Breast epithelium (tissue), 4 donors: ENCODE results near the gene MAOB. TPM values are rescaled to one million over a fixed set of nuclear protein-coding genes. Genes with fewer than 3 reads are reported as not detected.

Experiments used
- DNase-seq, 2 donors: peaks; one replicate each; pipeline ENCODE4 v3.0.0-alpha.2; 2019; ENCODE audit warnings: low spot score in 2 of 2
- H3K27ac ChIP-seq, 2 donors: fragments of 200-600 bp; sonication (generic) in 1 of 2; one replicate each; pipeline ENCODE4 v1.5.1; 2016 to 2019; ENCODE audit warnings: mild to moderate bottlenecking in 1 of 2
- H3K27me3 ChIP-seq, 2 donors: fragments of 200-600 bp; sonication (generic) in 1 of 2; one replicate each; pipeline versions ENCODE4 v1.5.1 to v1.6.0; 2017 to 2019; ENCODE audit warnings: control low read depth in 1 of 2, mild to moderate bottlenecking in 1 of 2
- H3K36me3 ChIP-seq: fragments of 200-600 bp; one replicate; pipeline ENCODE4 v1.5.1; 2019
- H3K4me1 ChIP-seq, 2 donors: fragments of 200-600 bp; sonication (generic); one replicate each; pipeline ENCODE4 v1.5.1; 2016 to 2019; ENCODE audit warnings: control low read depth in 1 of 2
- H3K4me3 ChIP-seq, 3 donors: fragments of 200-600 bp; sonication (generic); 1 replicate in 2 of 3; 2 replicates in 1 of 3; pipeline ENCODE4 v1.5.1; 2016 to 2019; ENCODE audit warnings: mild to moderate bottlenecking in 3 of 3, moderate library complexity in 2 of 3
- H3K9me3 ChIP-seq, 2 donors: fragments of 200-600 bp; sonication (generic) in 1 of 2; one replicate each; pipeline ENCODE4 v1.5.1; 2016 to 2019; ENCODE audit warnings: control low read depth in 1 of 2
- POLR2A ChIP-seq: fragments of 450-650 bp; IDR thresholded peaks from one replicate; pipeline ENCODE4 v1.6.1; 2016; ENCODE audit warnings: antibody characterized with exemption, mild to moderate bottlenecking, moderate library complexity
- POLR2AphosphoS5 ChIP-seq, 3 donors: sonication (generic); formaldehyde crosslinking; IDR thresholded peaks; one replicate each; pipeline ENCODE4 v1.6.1; 2017; ENCODE audit warnings: antibody characterized with exemption in 3 of 3
- intact Hi-C: fragments of 100-400 bp; cut with DNase I; formaldehyde crosslinking; loops from one replicate; pipeline ENCODE4 v1.15.1; 2023; ENCODE audit warnings: low total_unique reads
- total RNA-seq, 3 donors: library from RNA; depleted of rRNA; stranded (reverse); fragments of >200 nt; gene quantifications; one replicate each; pipeline ENCODE4 v1.1.0, GENCODE V29; 2016
- TF ChIP-seq, protein P1 (sequence below), 3 donors: fragments of 450-650 bp; IDR thresholded peaks; one replicate each; pipeline ENCODE4 v1.5.1; 2016 to 2017; ENCODE audit warnings: antibody characterized with exemption in 3 of 3, mild to moderate bottlenecking in 3 of 3, moderate library complexity in 3 of 3

Gene MAOB
- total RNA-seq, 3 donors from 2014 or later: 42.0 to 46.0 (median 43.7) TPM

DNA sequence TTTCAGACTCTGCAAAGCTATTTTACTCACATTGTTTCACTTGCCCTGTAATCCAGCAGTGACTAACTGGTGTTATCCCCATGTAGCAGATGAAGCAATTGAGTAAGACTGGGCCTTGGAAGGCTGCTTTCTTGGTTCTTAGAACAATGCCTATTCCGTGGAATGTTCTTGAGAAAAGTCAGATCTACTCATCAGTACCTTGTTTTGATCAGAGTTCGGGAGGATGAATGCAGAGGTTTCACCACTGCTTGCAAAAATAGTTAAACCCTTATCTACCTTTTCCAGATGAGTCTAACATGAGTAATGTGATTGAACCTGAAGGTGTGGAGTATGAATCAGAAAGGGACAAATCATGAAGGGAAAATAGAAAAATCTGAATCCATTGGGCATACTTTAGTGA lies 1.8 kb downstream of the MAOB start:
- TF ChIP-seq, protein P1, sequence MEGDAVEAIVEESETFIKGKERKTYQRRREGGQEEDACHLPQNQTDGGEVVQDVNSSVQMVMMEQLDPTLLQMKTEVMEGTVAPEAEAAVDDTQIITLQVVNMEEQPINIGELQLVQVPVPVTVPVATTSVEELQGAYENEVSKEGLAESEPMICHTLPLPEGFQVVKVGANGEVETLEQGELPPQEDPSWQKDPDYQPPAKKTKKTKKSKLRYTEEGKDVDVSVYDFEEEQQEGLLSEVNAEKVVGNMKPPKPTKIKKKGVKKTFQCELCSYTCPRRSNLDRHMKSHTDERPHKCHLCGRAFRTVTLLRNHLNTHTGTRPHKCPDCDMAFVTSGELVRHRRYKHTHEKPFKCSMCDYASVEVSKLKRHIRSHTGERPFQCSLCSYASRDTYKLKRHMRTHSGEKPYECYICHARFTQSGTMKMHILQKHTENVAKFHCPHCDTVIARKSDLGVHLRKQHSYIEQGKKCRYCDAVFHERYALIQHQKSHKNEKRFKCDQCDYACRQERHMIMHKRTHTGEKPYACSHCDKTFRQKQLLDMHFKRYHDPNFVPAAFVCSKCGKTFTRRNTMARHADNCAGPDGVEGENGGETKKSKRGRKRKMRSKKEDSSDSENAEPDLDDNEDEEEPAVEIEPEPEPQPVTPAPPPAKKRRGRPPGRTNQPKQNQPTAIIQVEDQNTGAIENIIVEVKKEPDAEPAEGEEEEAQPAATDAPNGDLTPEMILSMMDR (IDR thresholded peaks at IDR 0.05): no peak
- no peak for TF ChIP-seq POLR2A
- TF ChIP-seq POLR2AphosphoS5 (IDR thresholded peaks at IDR 0.05): no peak
- intact Hi-C loops: no loop called here
- Histone ChIP-seq H3K36me3 (no peaks in the 10 kb centered on the region), H3K27me3 (peaks cover 0 to 78% of the 10 kb centered on the region in 2 donors), H3K27ac (no peak overlapping the region), H3K4me3 (peak overlapping the region in 2 of 3 donors; percentile 53 to 68), H3K9me3 (no peaks in the 10 kb centered on the region), H3K4me1 (no peaks in the 10 kb centered on the region)
- no peak for DNase-seq

DNA sequence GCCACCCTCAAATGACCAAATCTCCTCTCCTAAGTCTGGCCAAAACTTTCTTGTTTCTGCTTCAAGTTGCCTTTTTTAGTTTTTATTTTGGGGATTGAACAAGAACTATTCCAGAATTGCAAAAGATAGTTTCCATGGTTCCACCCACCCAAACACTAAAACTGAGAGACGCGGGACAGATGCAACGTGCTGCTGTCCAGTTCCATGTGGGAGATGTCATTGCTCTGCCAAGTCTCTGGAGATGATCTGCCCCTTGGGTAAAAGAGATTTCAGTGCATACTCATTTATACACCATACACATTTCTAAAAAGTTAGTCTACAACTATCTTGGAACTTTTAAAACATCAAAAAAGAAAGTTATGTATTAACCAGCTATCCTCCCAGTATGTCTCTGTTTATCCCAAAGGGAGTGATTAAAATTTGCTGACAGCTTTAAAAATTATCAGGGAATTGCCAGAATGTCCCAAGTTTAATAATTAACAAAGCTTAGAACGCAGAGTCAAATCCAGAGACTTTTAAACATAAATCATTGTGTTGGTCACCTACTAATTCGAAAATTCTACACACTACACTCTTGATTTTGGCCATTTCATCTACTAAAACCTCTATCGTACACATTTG lies 3.2 kb downstream of the MAOB start:
- no peaks in the 10 kb centered on the region for H3K9me3 ChIP-seq
- H3K36me3 ChIP-seq: no peaks in the 10 kb centered on the region
- no peaks in the 10 kb centered on the region for H3K4me1 ChIP-seq
- H3K4me3 ChIP-seq: peak overlapping the region in 1 of 3 donors; percentile 68
- DNase-seq: no peak
- intact Hi-C loops: no loop called here
- H3K27ac ChIP-seq: no peak overlapping the region
- TF ChIP-seq POLR2A (no peak), POLR2AphosphoS5 (IDR thresholded peaks at IDR 0.05) (no peak)
- TF ChIP-seq, protein P1 (IDR thresholded peaks at IDR 0.05): no peak
- H3K27me3 ChIP-seq: peaks cover 0 to 69% of the 10 kb centered on the region in 2 donors

DNA sequence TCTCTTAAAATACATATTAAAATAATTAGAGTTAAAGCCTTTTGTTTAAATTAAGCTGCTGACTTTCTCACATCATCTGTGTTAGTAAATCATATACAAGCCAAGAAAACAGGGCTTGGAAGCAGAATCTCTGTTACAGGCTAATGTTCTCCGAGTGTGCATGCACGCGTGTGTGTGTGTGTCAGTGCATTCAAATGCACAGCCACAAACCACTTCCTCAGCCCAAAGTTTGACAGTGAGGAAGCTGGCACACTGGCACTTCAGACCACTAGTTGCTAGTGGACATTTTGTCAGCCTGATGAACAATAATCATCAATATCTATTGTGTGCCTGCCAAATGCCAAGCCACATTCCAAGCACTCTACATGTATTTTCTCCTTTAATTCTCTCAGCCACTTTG lies 5.6 kb downstream of the MAOB start:
- Histone ChIP-seq H3K4me1 (no peaks in the 10 kb centered on the region), H3K36me3 (no peaks in the 10 kb centered on the region), H3K9me3 (no peaks in the 10 kb centered on the region), H3K4me3 (no peak overlapping the region), H3K27ac (no peak overlapping the region), H3K27me3 (peaks cover 0 to 47% of the 10 kb centered on the region in 2 donors)
- intact Hi-C loops: no loop called here
- TF ChIP-seq POLR2AphosphoS5 (IDR thresholded peaks at IDR 0.05) (no peak), POLR2A (no peak)
- TF ChIP-seq, protein P1 (IDR thresholded peaks at IDR 0.05): no peak
- DNase-seq: no peak

DNA sequence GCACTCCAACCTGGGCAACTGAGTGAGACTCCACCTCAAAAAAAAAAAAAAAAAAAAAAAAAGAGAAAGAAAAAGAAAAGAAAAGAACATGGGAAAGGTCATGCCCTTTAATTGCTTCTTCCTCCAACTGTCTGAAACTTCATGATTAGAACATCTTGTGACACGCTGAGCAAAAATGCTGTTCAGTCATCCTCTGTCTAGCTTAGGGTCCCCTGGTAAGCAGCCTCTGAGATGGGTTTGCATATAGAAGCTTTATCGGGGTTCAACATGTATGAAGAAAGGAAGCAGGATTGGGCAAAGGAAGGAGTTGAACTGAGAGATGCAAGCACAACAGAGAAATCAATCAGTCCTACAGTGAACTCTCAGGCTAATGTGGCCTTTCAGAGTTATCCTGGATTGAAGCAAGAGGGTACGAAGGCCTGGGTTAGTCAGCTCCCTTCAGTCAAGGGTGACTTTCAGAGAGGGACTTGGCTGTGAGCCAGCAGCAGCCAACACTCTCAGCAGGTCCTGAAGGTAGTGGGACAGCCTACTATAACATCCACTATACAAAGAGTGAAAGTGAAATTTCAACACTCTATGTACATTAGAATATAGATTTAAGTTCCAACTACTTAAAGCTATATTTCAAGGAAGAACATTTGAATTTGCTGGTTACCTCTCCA lies 11.4 kb downstream of the MAOB start:
- no peak for TF ChIP-seq POLR2A
- TF ChIP-seq, protein P1 (IDR thresholded peaks at IDR 0.05): no peak
- no peak for TF ChIP-seq POLR2AphosphoS5 (IDR thresholded peaks at IDR 0.05)
- Histone ChIP-seq H3K27me3 (peaks cover 0 to 20% of the 10 kb centered on the region in 2 donors), H3K27ac (no peak overlapping the region), H3K4me3 (no peak overlapping the region), H3K4me1 (no peaks in the 10 kb centered on the region), H3K36me3 (no peaks in the 10 kb centered on the region), H3K9me3 (no peaks in the 10 kb centered on the region)
- no peak for DNase-seq
- intact Hi-C loops: no loop called here

DNA sequence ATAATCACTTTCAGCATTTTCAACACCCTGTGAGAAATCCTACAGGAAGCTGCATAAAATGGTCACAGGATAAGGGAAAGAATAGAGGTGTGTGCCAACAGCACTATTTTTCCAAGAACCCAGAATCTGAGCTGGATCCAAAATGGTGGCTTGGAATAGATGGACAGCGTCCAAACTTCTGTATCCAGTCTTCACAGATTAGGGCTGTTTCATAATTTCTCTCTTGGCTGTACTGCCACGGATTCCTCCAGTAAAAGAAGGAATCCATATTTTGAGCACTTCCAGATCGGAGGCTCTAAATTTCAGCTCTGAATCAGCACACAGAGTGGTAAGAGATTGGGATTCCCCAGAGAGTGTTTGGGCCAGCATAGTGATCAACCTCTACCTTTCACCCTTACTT lies 12.2 kb downstream of the MAOB start:
- TF ChIP-seq, protein P1 (IDR thresholded peaks at IDR 0.05): no peak
- TF ChIP-seq POLR2A (no peak), POLR2AphosphoS5 (IDR thresholded peaks at IDR 0.05) (no peak)
- H3K4me1 ChIP-seq: no peaks in the 10 kb centered on the region
- peaks cover 0 to 18% of the 10 kb centered on the region in 2 donors for H3K27me3 ChIP-seq
- no peak for DNase-seq
- no peak overlapping the region for H3K27ac ChIP-seq
- no peaks in the 10 kb centered on the region for H3K36me3 ChIP-seq
- intact Hi-C loops: no loop called here
- no peak overlapping the region for H3K4me3 ChIP-seq
- no peaks in the 10 kb centered on the region for H3K9me3 ChIP-seq
